Fibroblast of lung (primary cell): Measurements from ENCODE around the gene PHEX. TPM values are rescaled to one million over a fixed set of nuclear protein-coding genes. Genes with fewer than 3 reads are reported as not detected.

Experiments
- DNase-seq, 2 donors: peaks; one replicate each; pipeline versions ENCODE4 v3.0.0 to v3.0.0-alpha.2; 2010; ENCODE audit warnings: low read depth in 2 of 2
- H2AFZ ChIP-seq: 2 replicates; pipeline ENCODE4 v1.5.1; 2012; ENCODE audit warnings: low read length, control low read depth, inconsistent platforms
- H3K27ac ChIP-seq: 2 replicates; pipeline ENCODE4 v1.5.1; 2011; ENCODE audit warnings: low read length, control low read depth; ENCODE audit not compliant: insufficient read depth
- H3K27me3 ChIP-seq: 2 replicates; pipeline ENCODE4 v1.5.1; 2011; ENCODE audit warnings: mild to moderate bottlenecking, low read length; ENCODE audit not compliant: control insufficient read depth, insufficient read depth
- H3K36me3 ChIP-seq: 2 replicates; pipeline ENCODE4 v1.5.1; 2011; ENCODE audit warnings: low read length; ENCODE audit not compliant: control insufficient read depth, insufficient read depth
- H3K4me1 ChIP-seq: 2 replicates; pipeline ENCODE4 v1.5.1; 2011; ENCODE audit warnings: low read length; ENCODE audit not compliant: control insufficient read depth, insufficient read depth; ENCODE audit errors: extremely low read depth
- H3K4me2 ChIP-seq: 2 replicates; pipeline ENCODE4 v1.5.1; 2011; ENCODE audit warnings: low read length, control low read depth; ENCODE audit not compliant: insufficient read depth; ENCODE audit errors: extremely low read depth
- H3K4me3 ChIP-seq, 4 experiments: fragments of 200-600 bp in 1 of 4; sonication (generic) in 1 of 4; replicated peaks in 1 of 4; 2 replicates each; pipeline ENCODE4 v1.5.1; 2011 to 2016; ENCODE audit warnings: low read length in 4 of 4, low read depth in 3 of 4, mild to moderate bottlenecking in 3 of 4, control low read depth in 2 of 4, inconsistent platforms in 1 of 4, mixed read lengths in 1 of 4; ENCODE audit not compliant: insufficient read depth in 1 of 4; ENCODE audit errors: control extremely low read depth in 1 of 4
- H3K79me2 ChIP-seq: 2 replicates; pipeline ENCODE4 v1.5.1; 2012; ENCODE audit warnings: mild to moderate bottlenecking, low read length, inconsistent platforms; ENCODE audit not compliant: control insufficient read depth, insufficient read depth
- H3K9ac ChIP-seq: 2 replicates; pipeline ENCODE4 v1.5.1; 2011; ENCODE audit warnings: mild to moderate bottlenecking, low read length, control low read depth; ENCODE audit not compliant: insufficient read depth
- H3K9me3 ChIP-seq: 2 replicates; pipeline ENCODE4 v1.5.1; 2012; ENCODE audit warnings: low read depth, low read length; ENCODE audit not compliant: control insufficient read depth, insufficient read depth
- H4K20me1 ChIP-seq: 2 replicates; pipeline ENCODE4 v1.5.1; 2011; ENCODE audit warnings: low read length; ENCODE audit not compliant: control insufficient read depth, insufficient read depth; ENCODE audit errors: extremely low read depth
- CTCF ChIP-seq, 2 donors: IDR thresholded peaks in 1 of 2; conservative IDR thresholded peaks in 1 of 2; 1 replicate in 1 of 2; 2 replicates in 1 of 2; pipeline ENCODE4 v1.5.1; 2011 to 2012; ENCODE audit warnings: low read length in 2 of 2, control low read depth in 1 of 2, inconsistent platforms in 1 of 2, low read depth in 1 of 2, mild to moderate bottlenecking in 1 of 2
- EZH2 ChIP-seq: IDR thresholded peaks from 2 replicates; pipeline ENCODE4 v1.5.1; 2012; ENCODE audit warnings: low read length, control low read depth, mild to moderate bottlenecking; ENCODE audit errors: missing control alignments
- polyA plus RNA-seq, 2 donors: library from polyadenylated mRNA; depleted of rRNA in 1 of 2; stranded (reverse) in 1 of 2; unstranded in 1 of 2; fragments of >200 nt; gene quantifications; 2 replicates each; pipeline ENCODE4 v1.2.1, GENCODE V29; 2011 to 2012; ENCODE audit warnings: missing spikeins in 1 of 2
- total RNA-seq: library from RNA; depleted of rRNA; stranded (reverse); fragments of >200 nt; gene quantifications from 2 replicates; pipeline ENCODE4 v1.2.1, GENCODE V29; 2014

The PHEX gene
- total and polyA plus RNA-seq, 2 donors (not counting 1 experiment from before 2014, with no cell fraction given): 1.2 to 1.7 TPM

DNA sequence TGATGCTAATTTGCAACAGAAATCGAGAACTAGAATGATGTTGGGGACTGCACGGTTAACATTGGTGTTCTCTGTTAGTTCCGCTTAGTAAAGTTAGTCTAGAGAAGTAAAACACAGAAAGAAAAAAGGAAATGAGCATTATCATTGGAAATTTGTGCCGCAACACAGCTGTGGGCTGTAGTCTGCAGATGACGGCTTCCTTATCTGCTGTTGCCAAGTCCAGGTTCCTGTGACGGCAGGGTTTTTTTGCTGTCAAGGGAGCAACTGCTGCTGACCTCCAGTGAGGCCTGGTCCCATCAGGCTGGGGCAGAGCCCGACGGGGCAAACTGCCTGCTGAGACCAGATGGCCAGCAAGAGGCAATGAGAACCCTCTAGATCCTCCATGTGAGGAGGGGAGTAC is 38.9 kb upstream of the PHEX start:
- Histone ChIP-seq H3K4me1 (no peaks in the 10 kb centered on the region), H3K4me2 (no peak overlapping the region), H4K20me1 (no peaks in the 10 kb centered on the region), H3K4me3 (no peak overlapping the region), H2AFZ (no peak overlapping the region), H3K27me3 (no peaks in the 10 kb centered on the region), H3K9me3 (no peaks in the 10 kb centered on the region), H3K9ac (no peak overlapping the region), H3K79me2 (no peaks in the 10 kb centered on the region), H3K27ac (no peak overlapping the region), H3K36me3 (no peaks in the 10 kb centered on the region)
- DNase-seq: peak in 1 of 2 donors; percentile 24
- TF ChIP-seq EZH2 (no peak), CTCF (conservative IDR thresholded peaks at IDR 0.05 in 1 of 2, IDR thresholded peaks at IDR 0.05 in 1 of 2; ENCODE audit: low read depth in 1 of 2, low read length in 2 of 2) (no peak)

DNA sequence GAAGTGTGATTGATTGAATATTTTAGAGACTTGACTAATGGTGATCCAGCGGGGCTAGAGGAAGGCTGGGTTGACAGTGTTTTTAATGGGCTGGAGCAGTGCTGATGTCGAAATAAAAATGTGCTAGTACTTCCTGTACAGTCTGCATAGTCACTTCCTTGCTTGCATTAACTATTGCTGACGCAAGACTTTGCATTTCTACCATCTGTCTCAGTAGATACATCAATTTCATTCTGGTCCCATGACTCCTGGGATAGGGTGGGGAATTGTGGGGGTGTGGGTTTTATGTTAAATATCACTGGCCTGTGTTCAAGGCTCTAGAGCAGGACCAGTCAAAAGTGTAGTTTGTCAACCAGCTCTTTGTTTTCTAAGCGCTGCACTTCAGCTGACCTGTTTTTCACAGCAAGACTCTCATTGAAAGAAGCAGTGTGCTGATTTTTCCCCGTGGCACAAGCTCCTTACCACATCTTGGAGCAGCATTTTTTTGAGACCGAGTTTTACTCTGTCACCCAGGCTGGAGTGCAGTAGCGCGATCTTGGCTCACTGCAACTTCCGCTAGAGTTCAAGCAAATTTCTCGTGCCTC is 35.2 kb upstream of the PHEX start:
- Histone ChIP-seq H3K4me2 (no peak overlapping the region), H3K27ac (peak overlapping the region; percentile 42), H3K4me1 (no peaks in the 10 kb centered on the region), H3K9me3 (no peaks in the 10 kb centered on the region), H2AFZ (no peak overlapping the region), H4K20me1 (no peaks in the 10 kb centered on the region), H3K36me3 (no peaks in the 10 kb centered on the region), H3K9ac (no peak overlapping the region), H3K4me3 (no peak overlapping the region), H3K27me3 (no peaks in the 10 kb centered on the region), H3K79me2 (no peaks in the 10 kb centered on the region)
- TF ChIP-seq CTCF (conservative IDR thresholded peaks at IDR 0.05 in 1 of 2, IDR thresholded peaks at IDR 0.05 in 1 of 2; ENCODE audit: low read depth in 1 of 2, low read length in 2 of 2): no peak
- TF ChIP-seq EZH2: no peak
- DNase-seq: peak; percentile 46 to 93

GRCh38 chrX:21998037-21998436 is 34.1 kb upstream of the PHEX start:
- Histone ChIP-seq H3K4me1 (no peaks in the 10 kb centered on the region), H3K27ac (no peak overlapping the region), H4K20me1 (no peaks in the 10 kb centered on the region), H3K9me3 (no peaks in the 10 kb centered on the region), H3K36me3 (no peaks in the 10 kb centered on the region), H3K4me3 (no peak overlapping the region), H2AFZ (no peak overlapping the region), H3K4me2 (no peak overlapping the region), H3K9ac (no peak overlapping the region), H3K27me3 (no peaks in the 10 kb centered on the region), H3K79me2 (no peaks in the 10 kb centered on the region)
- no peak for TF ChIP-seq EZH2
- TF ChIP-seq CTCF (conservative IDR thresholded peaks at IDR 0.05 in 1 of 2, IDR thresholded peaks at IDR 0.05 in 1 of 2; ENCODE audit: low read depth in 1 of 2, low read length in 2 of 2): no peak
- DNase-seq: no peak
